Sigmoid colon (tissue), 4 donors: Measurements from ENCODE around the gene TATDN2.

Experiments
- EP300 ChIP-seq, 4 donors: sonication (generic); formaldehyde crosslinking; IDR thresholded peaks; one replicate each; pipeline ENCODE4 v1.6.1; 2017; ENCODE audit warnings: antibody characterized with exemption in 4 of 4
- POLR2A ChIP-seq, 2 donors: fragments of 450-650 bp; IDR thresholded peaks; one replicate each; pipeline ENCODE4 v1.6.1; 2016; ENCODE audit warnings: antibody characterized with exemption in 2 of 2, mild to moderate bottlenecking in 2 of 2, moderate library complexity in 2 of 2
- TF ChIP-seq, protein P1 (sequence below), 4 experiments: fragments of 450-650 bp in 3 of 4; fragments of 200-600 bp in 1 of 4; IDR thresholded peaks; one replicate each; pipeline ENCODE4 v1.5.1; 2016 to 2019; ENCODE audit warnings: antibody characterized with exemption in 4 of 4, mild to moderate bottlenecking in 3 of 4, moderate library complexity in 2 of 4

DNA sequence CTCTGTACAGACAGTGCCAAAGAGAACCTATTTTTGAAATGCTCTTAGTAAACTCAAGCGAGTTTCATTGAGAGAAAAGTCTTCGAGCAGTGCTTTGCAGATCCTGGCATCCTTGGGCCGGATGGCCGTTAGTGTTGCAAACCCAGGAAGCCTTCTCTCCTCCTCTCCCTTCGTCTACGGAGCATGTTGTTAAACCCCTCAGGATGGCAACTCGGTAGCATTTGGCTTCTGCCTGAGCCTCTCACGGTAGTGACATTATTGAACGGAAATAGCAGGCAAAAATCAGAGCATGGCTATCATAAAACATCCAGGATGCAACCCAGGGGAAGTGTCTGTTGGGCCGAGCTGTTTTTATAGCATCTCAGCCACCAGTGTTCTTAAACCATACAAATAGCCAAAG, 79.3 kb downstream of the TATDN2 start:
- TF ChIP-seq, protein P1, sequence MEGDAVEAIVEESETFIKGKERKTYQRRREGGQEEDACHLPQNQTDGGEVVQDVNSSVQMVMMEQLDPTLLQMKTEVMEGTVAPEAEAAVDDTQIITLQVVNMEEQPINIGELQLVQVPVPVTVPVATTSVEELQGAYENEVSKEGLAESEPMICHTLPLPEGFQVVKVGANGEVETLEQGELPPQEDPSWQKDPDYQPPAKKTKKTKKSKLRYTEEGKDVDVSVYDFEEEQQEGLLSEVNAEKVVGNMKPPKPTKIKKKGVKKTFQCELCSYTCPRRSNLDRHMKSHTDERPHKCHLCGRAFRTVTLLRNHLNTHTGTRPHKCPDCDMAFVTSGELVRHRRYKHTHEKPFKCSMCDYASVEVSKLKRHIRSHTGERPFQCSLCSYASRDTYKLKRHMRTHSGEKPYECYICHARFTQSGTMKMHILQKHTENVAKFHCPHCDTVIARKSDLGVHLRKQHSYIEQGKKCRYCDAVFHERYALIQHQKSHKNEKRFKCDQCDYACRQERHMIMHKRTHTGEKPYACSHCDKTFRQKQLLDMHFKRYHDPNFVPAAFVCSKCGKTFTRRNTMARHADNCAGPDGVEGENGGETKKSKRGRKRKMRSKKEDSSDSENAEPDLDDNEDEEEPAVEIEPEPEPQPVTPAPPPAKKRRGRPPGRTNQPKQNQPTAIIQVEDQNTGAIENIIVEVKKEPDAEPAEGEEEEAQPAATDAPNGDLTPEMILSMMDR (IDR thresholded peaks at IDR 0.05) = no peak
- TF ChIP-seq POLR2A (IDR thresholded peaks at IDR 0.05) (no peak), EP300 (IDR thresholded peaks at IDR 0.05) (no peak)
